Nephron progenitor cell (in vitro differentiated cells): ENCODE results near the gene METRNL.

Experiments
- DNase-seq: peaks from one replicate; pipeline ENCODE4 v3.0.0; 2021
- H3K27ac Mint-ChIP-seq: 2 replicates; pipeline ENCODE4 v1.8.0; 2021; ENCODE audit warnings: mild to moderate bottlenecking, moderate library complexity, mixed read lengths
- H3K27me3 Mint-ChIP-seq: 2 replicates; pipeline ENCODE4 v1.8.0; 2021; ENCODE audit warnings: mild to moderate bottlenecking, low read depth, mixed read lengths; ENCODE audit not compliant: poor library complexity
- H3K36me3 Mint-ChIP-seq: 2 replicates; pipeline ENCODE4 v1.8.0; 2021; ENCODE audit warnings: low read depth, mixed read lengths
- H3K4me1 Mint-ChIP-seq: 2 replicates; pipeline ENCODE4 v1.8.0; 2021; ENCODE audit warnings: mixed read lengths
- H3K4me3 Mint-ChIP-seq: 2 replicates; pipeline ENCODE4 v1.8.0; 2021; ENCODE audit warnings: mild to moderate bottlenecking, moderate library complexity, mixed read lengths
- H3K9me3 Mint-ChIP-seq: 2 replicates; pipeline ENCODE4 v1.8.0; 2021; ENCODE audit warnings: mild to moderate bottlenecking, moderate library complexity, mixed read lengths
- CTCF ChIP-seq: fragments of 200-600 bp; sonication (generic); IDR thresholded peaks from 2 replicates; pipeline ENCODE4 v1.5.0; 2021; ENCODE audit warnings: antibody characterized with exemption

METRNL gene

GRCh38 chr17:83076938-83077337, 2.5 kb upstream of the METRNL start:
- H3K9me3 Mint-ChIP-seq, result no peaks in the 10 kb centered on the region
- TF ChIP-seq CTCF, result no peak
- H3K27ac Mint-ChIP-seq, result no peak overlapping the region
- H3K27me3 Mint-ChIP-seq, result peaks cover 42% of the 10 kb centered on the region
- H3K4me1 Mint-ChIP-seq, result peaks cover 19% of the 10 kb centered on the region
- H3K4me3 Mint-ChIP-seq, result no peak overlapping the region
- DNase-seq, result no peak
- H3K36me3 Mint-ChIP-seq, result no peaks in the 10 kb centered on the region

- no peak overlapping the region for H3K27ac Mint-ChIP-seq
These were observed 2.0 kb upstream of the METRNL start for GRCh38 chr17:83077411-83077810.

GRCh38 chr17:83077939-83078338, 1.5 kb upstream of the METRNL start:
- Mint-ChIP-seq H3K9me3 (no peaks in the 10 kb centered on the region), H3K4me3 (peak overlapping the region; percentile 61), H3K4me1 (peaks cover 25% of the 10 kb centered on the region), H3K27me3 (peaks cover 49% of the 10 kb centered on the region), H3K27ac (no peak overlapping the region), H3K36me3 (no peaks in the 10 kb centered on the region)
- no peak for TF ChIP-seq CTCF
- no peak for DNase-seq

More at GRCh38 chr17:83077411-83077810, 2.0 kb upstream of the METRNL start:
- H3K27me3 Mint-ChIP-seq, result peaks cover 44% of the 10 kb centered on the region
- no peak for DNase-seq
- H3K4me3 Mint-ChIP-seq, result peak overlapping the region; percentile 25
- peaks cover 19% of the 10 kb centered on the region for H3K4me1 Mint-ChIP-seq
- no peaks in the 10 kb centered on the region for H3K36me3 Mint-ChIP-seq
- no peak for TF ChIP-seq CTCF
- no peaks in the 10 kb centered on the region for H3K9me3 Mint-ChIP-seq

GRCh38 chr17:83078378-83079351, 744 bp upstream of the METRNL start:
- Mint-ChIP-seq H3K9me3 (no peaks in the 10 kb centered on the region), H3K27me3 (peaks cover 56% of the 10 kb centered on the region), H3K4me3 (peak overlapping the region; percentile 68), H3K27ac (no peak overlapping the region), H3K4me1 (peaks cover 32% of the 10 kb centered on the region), H3K36me3 (no peaks in the 10 kb centered on the region)
- DNase-seq, result peak; percentile 47
- TF ChIP-seq CTCF, result no peak

- Mint-ChIP-seq H3K4me3 (no peak overlapping the region), H3K36me3 (no peaks in the 10 kb centered on the region), H3K9me3 (no peaks in the 10 kb centered on the region), H3K27ac (no peak overlapping the region), H3K4me1 (peaks cover 43% of the 10 kb centered on the region), H3K27me3 (peaks cover 56% of the 10 kb centered on the region)
- peak; percentile 51 for DNase-seq
- no peak for TF ChIP-seq CTCF
These were observed 563 bp downstream of the METRNL start for GRCh38 chr17:83079766-83080578.
